ENCODE data around the gene FAM168A. TPM values are rescaled to one million over a fixed set of nuclear protein-coding genes. Genes with fewer than 3 reads are reported as not detected.

The FAM168A gene
- total and polyA plus RNA-seq, 9 of the 15 experiments (the other 6 are each of a cell fraction or from before 2014, with no cell fraction given): 0.44 to 7.2 (median 2.9) TPM

DNA sequence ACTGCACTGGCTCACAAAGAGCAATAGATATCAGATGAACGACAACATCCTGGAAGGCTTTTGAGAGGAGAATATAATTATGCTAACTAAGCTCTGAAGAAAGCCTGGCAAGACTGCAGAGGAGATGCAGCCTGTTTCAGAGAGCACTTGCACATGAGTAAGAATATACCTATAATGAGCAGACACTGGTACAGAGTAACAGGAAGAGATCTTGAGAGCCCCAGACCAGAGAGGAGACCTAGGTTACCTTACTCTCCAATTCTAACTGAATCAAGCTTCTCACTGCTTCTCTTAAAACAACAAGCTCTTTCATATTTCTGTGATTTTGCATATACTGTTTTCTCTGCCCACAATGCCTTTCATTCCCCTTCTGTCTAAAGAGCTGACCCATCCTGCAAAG, 66.5 kb downstream of the FAM168A start:
- FAIRE-seq (no peak), DNase-seq (ENCODE audit: extremely low read depth in 1 of 4, low spot score in 3 of 4) (no peak), ATAC-seq (no peak)
- 5% methylated on average over 1 of the region's 1 CpG for WGBS (ENCODE audit: insufficient coverage, low coverage, missing lambda C conversion rate)
- Histone ChIP-seq H3K79me2 (ENCODE audit: control insufficient read depth, insufficient read depth, low read length) (no peaks in the 10 kb centered on the region), H4K20me1 (replicated peaks; ENCODE audit: control insufficient read depth, insufficient read depth, low read length) (no peaks in the 10 kb centered on the region), H3K4me1 (replicated peaks in 1 of 2; ENCODE audit: control insufficient read depth in 2 of 2, insufficient read depth in 2 of 2, low read length in 2 of 2) (no peaks in the 10 kb centered on the region), H3K9me1 (ENCODE audit: control insufficient read depth, insufficient read depth, low read length) (no peaks in the 10 kb centered on the region), H2AFZ (ENCODE audit: low read depth, low read length) (no peak overlapping the region), H3K27ac (ENCODE audit: extremely low read depth, low read depth, low read length) (no peak overlapping the region), H3K4me3 (no peak overlapping the region), H3K4me2 (ENCODE audit: insufficient read depth, low read length) (no peak overlapping the region), H3K36me3 (ENCODE audit: control insufficient read depth, insufficient read depth, low read length) (no peaks in the 10 kb centered on the region), H3K27me3 (ENCODE audit: control insufficient read depth in 2 of 2, insufficient read depth in 2 of 2, low read length in 2 of 2) (no peaks in the 10 kb centered on the region; a peak in 1 of 5 replicates), H3K9me3 (replicated peaks; ENCODE audit: control insufficient read depth, insufficient read depth, low read depth, low read length) (no peaks in the 10 kb centered on the region), H3K9ac (ENCODE audit: insufficient read depth in 1 of 2, low read depth in 2 of 2, low read length in 2 of 2) (no peak overlapping the region)
- intact Hi-C loops (cut with micrococcal nuclease) (no loop called here), in situ Hi-C loops (cut with MboI) (no loop called here)
- no TSS peak for BruUV-seq (replicated peaks)
- POLR2A ChIA-PET: interaction anchor here (0.8 to 1.4 kb wide), 3 partner anchors 9 to 20 kb away, joined by 3 to 5 read pairs (median 3); no protein-coding TSS in a partner anchor
- CTCF ChIA-PET (ENCODE audit: low intra/inter-chr PET ratio): no interaction called here
- TF ChIP-seq NELFE (IDR thresholded peaks at IDR 0.05; ENCODE audit: insufficient read depth, insufficient read length) (no peak), ZBTB1 (CRISPR knock-in tag; IDR thresholded peaks at IDR 0.05; ENCODE audit: borderline replicate concordance, low read depth) (no peak), SNRNP70 (optimal IDR thresholded peaks at IDR 0.05; ENCODE audit: low read depth, low read length) (no peak), JUND (IDR thresholded peaks at IDR 0.05; ENCODE audit: borderline replicate concordance, low read depth, low read length) (no peak), JUND (tag; IDR thresholded peaks at IDR 0.05; ENCODE audit: borderline replicate concordance, low read depth, low read length) (no peak), ZNF445 (CRISPR knock-in tag; IDR thresholded peaks at IDR 0.05; ENCODE audit: low read depth) (no peak), ZNF57 (CRISPR knock-in tag; IDR thresholded peaks at IDR 0.05) (no peak), ARNT (IDR thresholded peaks at IDR 0.05) (no peak), NFIX (CRISPR knock-in tag; IDR thresholded peaks at IDR 0.05; ENCODE audit: low read depth) (no peak), GABPB1 (CRISPR knock-in tag; IDR thresholded peaks at IDR 0.05) (no peak), POU5F1 (IDR thresholded peaks at IDR 0.05; ENCODE audit: borderline replicate concordance, low read depth, low read length, partially characterized antibody) (no peak), ADNP (tag; IDR thresholded peaks at IDR 0.05) (no peak)
- TF ChIP-seq, protein P1, sequence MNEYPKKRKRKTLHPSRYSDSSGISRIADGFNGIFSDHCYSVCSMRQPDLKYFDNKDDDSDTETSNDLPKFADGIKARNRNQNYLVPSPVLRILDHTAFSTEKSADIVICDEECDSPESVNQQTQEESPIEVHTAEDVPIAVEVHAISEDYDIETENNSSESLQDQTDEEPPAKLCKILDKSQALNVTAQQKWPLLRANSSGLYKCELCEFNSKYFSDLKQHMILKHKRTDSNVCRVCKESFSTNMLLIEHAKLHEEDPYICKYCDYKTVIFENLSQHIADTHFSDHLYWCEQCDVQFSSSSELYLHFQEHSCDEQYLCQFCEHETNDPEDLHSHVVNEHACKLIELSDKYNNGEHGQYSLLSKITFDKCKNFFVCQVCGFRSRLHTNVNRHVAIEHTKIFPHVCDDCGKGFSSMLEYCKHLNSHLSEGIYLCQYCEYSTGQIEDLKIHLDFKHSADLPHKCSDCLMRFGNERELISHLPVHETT (CRISPR knock-in tag; conservative IDR thresholded peaks at IDR 0.05 in 1 of 2, IDR thresholded peaks at IDR 0.05 in 1 of 2): no peak
- TF ChIP-seq, protein P2, sequence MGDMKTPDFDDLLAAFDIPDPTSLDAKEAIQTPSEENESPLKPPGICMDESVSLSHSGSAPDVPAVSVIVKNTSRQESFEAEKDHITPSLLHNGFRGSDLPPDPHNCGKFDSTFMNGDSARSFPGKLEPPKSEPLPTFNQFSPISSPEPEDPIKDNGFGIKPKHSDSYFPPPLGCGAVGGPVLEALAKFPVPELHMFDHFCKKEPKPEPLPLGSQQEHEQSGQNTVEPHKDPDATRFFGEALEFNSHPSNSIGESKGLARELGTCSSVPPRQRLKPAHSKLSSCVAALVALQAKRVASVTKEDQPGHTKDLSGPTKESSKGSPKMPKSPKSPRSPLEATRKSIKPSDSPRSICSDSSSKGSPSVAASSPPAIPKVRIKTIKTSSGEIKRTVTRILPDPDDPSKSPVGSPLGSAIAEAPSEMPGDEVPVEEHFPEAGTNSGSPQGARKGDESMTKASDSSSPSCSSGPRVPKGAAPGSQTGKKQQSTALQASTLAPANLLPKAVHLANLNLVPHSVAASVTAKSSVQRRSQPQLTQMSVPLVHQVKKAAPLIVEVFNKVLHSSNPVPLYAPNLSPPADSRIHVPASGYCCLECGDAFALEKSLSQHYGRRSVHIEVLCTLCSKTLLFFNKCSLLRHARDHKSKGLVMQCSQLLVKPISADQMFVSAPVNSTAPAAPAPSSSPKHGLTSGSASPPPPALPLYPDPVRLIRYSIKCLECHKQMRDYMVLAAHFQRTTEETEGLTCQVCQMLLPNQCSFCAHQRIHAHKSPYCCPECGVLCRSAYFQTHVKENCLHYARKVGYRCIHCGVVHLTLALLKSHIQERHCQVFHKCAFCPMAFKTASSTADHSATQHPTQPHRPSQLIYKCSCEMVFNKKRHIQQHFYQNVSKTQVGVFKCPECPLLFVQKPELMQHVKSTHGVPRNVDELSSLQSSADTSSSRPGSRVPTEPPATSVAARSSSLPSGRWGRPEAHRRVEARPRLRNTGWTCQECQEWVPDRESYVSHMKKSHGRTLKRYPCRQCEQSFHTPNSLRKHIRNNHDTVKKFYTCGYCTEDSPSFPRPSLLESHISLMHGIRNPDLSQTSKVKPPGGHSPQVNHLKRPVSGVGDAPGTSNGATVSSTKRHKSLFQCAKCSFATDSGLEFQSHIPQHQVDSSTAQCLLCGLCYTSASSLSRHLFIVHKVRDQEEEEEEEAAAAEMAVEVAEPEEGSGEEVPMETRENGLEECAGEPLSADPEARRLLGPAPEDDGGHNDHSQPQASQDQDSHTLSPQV (IDR thresholded peaks at IDR 0.05): no peak
- TF ChIP-seq, protein P3, sequence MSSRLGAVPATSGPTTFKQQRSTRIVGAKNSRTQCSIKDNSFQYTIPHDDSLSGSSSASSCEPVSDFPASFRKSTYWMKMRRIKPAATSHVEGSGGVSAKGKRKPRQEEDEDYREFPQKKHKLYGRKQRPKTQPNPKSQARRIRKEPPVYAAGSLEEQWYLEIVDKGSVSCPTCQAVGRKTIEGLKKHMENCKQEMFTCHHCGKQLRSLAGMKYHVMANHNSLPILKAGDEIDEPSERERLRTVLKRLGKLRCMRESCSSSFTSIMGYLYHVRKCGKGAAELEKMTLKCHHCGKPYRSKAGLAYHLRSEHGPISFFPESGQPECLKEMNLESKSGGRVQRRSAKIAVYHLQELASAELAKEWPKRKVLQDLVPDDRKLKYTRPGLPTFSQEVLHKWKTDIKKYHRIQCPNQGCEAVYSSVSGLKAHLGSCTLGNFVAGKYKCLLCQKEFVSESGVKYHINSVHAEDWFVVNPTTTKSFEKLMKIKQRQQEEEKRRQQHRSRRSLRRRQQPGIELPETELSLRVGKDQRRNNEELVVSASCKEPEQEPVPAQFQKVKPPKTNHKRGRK (tag; IDR thresholded peaks at IDR 0.05): no peak
